Natural killer cell (primary cell): Measurements from ENCODE around the gene POLR3A. TPM values are rescaled to one million over a fixed set of nuclear protein-coding genes. Genes with fewer than 3 reads are reported as not detected.

Source experiments
- ATAC-seq, 3 donors: fragments of 150-1000 bp in 2 of 3; fragments of 200-7000 bp in 1 of 3; cut with Tn5 transposase; 1 replicate in 1 of 3; 2 replicates in 2 of 3; pipeline ENCODE4 v1.10.0; 2021; ENCODE audit warnings: mild to moderate bottlenecking in 2 of 3, moderate library complexity in 2 of 3
- DNase-seq, 2 donors: peaks; one replicate each; pipeline versions ENCODE4 v3.0.0 to v3.0.0-alpha.2; 2013 to 2021; ENCODE audit warnings: mixed read lengths in 1 of 2
- H3K27ac ChIP-seq: one replicate; pipeline ENCODE4 v1.5.1; 2013; ENCODE audit warnings: mild to moderate bottlenecking, low read length
- H3K27me3 ChIP-seq: one replicate; pipeline ENCODE4 v1.6.1; 2013; ENCODE audit warnings: low read length; ENCODE audit not compliant: control insufficient read depth, insufficient read depth
- H3K36me3 ChIP-seq: one replicate; pipeline ENCODE4 v1.6.1; 2013; ENCODE audit warnings: low read length; ENCODE audit not compliant: control insufficient read depth, insufficient read depth
- H3K4me1 ChIP-seq: one replicate; pipeline ENCODE4 v1.6.1; 2013; ENCODE audit warnings: low read length; ENCODE audit not compliant: control insufficient read depth, insufficient read depth
- H3K4me3 ChIP-seq: one replicate; pipeline ENCODE4 v1.5.1; 2013; ENCODE audit warnings: low read length
- H3K9me3 ChIP-seq: one replicate; pipeline ENCODE4 v1.6.1; 2013; ENCODE audit warnings: low read length; ENCODE audit not compliant: control insufficient read depth, insufficient read depth
- H3K27ac Mint-ChIP-seq, 2 donors: one replicate each; pipeline ENCODE4 v1.8.0; 2022; ENCODE audit warnings: mild to moderate bottlenecking in 2 of 2, mixed read lengths in 2 of 2, moderate library complexity in 1 of 2
- H3K27me3 Mint-ChIP-seq, 2 donors: one replicate each; pipeline ENCODE4 v1.8.0; 2022; ENCODE audit warnings: low read depth in 2 of 2, mixed read lengths in 2 of 2
- H3K36me3 Mint-ChIP-seq: one replicate; pipeline ENCODE4 v1.8.0; 2022; ENCODE audit warnings: mixed read lengths
- H3K4me1 Mint-ChIP-seq, 2 donors: one replicate each; pipeline ENCODE4 v1.8.0; 2022; ENCODE audit warnings: mixed read lengths in 2 of 2
- H3K4me3 Mint-ChIP-seq: one replicate; pipeline ENCODE4 v1.8.0; 2022; ENCODE audit warnings: mild to moderate bottlenecking, moderate library complexity, mixed read lengths
- H3K9me3 Mint-ChIP-seq, 2 donors: one replicate each; pipeline ENCODE4 v1.8.0; 2022; ENCODE audit warnings: mixed read lengths in 2 of 2
- CTCF ChIP-seq: fragments of 200-600 bp; IDR thresholded peaks from one replicate; pipeline ENCODE4 v1.8.0; 2022; ENCODE audit warnings: antibody characterized with exemption
- WGBS: methylation state at CpG from one replicate; pipeline ENCODE4 v1.1.7; 2013; ENCODE audit warnings: missing lambda C conversion rate; ENCODE audit not compliant: insufficient coverage; 5-methylcytosine and 5-hydroxymethylcytosine counted together
- intact Hi-C: fragments of 100-400 bp; cut with micrococcal nuclease; formaldehyde crosslinking; loops from one replicate; pipeline ENCODE4 v1.14.2; 2022
- total RNA-seq, 4 donors: library from RNA; stranded (reverse); fragments of 120-200 nt in 1 of 4; gene quantifications; one replicate each; pipeline versions ENCODE4 v1.2.3 to v1.2.4, GENCODE V29; 2013 to 2022

Gene POLR3A
- total RNA-seq, 3 donors from 2014 or later (not counting 1 experiment from before 2014, with no cell fraction given) = 15.6 to 21.0 (median 17.9) TPM

DNA sequence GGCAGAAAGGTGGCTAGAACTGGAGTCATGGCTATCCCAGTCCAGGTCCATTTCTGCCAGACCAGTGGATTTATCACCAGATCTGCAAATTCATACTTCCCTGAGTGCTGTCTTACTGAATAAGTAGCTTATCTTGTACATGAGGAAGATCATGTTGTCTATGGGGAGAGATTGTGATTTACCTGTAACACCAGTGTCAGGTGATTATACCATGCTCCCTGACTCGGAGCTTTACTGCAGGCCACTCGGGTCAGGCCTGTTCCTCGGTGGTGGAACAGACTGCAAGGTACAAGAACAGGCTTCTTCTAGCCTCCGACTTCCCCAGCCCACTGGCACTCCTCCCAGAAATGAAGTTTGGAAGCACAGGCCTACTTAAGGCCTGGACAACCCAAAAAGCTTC lies 60.2 kb downstream of the POLR3A start:
- Histone ChIP-seq H3K4me1 (peaks cover 6% of the 10 kb centered on the region), H3K27ac (no peak overlapping the region), H3K9me3 (no peaks in the 10 kb centered on the region), H3K4me3 (no peak overlapping the region), H3K27me3 (no peaks in the 10 kb centered on the region), H3K36me3 (no peaks in the 10 kb centered on the region)
- Mint-ChIP-seq H3K27ac (no peak overlapping the region), H3K36me3 (no peaks in the 10 kb centered on the region), H3K27me3 (peaks cover 0 to 6% of the 10 kb centered on the region in 2 donors), H3K4me1 (peaks cover 6 to 8% of the 10 kb centered on the region in 2 donors), H3K9me3 (no peaks in the 10 kb centered on the region), H3K4me3 (no peak overlapping the region)
- intact Hi-C loops = no loop called here
- DNase-seq (no peak), ATAC-seq (no peak)
- WGBS = 91% methylated on average over 4 of the region's 4 CpGs
- no peak for TF ChIP-seq CTCF

DNA sequence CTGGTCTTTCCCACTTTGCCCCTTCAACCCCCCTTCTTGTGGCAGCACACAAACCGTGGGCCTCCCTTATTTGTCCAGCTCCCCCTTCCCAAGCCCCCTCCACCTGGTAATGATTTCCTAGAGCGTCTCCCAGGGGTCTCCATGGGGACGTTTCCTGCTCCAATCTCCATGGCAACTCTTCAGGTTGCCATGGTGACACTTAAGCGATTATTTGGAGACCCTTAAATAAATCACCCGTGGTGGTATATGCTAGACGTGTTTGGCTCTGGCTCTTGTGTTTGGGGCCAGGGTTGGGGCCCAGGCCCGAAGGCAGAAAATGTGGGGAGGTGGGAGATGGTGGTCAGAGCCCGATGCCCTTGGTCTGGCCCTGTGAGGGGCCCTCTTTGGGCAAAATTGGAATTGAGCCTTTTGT lies 61.7 kb downstream of the POLR3A start:
- DNase-seq (no peak), ATAC-seq (no peak)
- H3K9me3 ChIP-seq = no peaks in the 10 kb centered on the region
- Mint-ChIP-seq H3K9me3 (no peaks in the 10 kb centered on the region), H3K4me3 (no peak overlapping the region), H3K36me3 (no peaks in the 10 kb centered on the region), H3K4me1 (peaks cover 6 to 8% of the 10 kb centered on the region in 2 donors), H3K27me3 (peaks cover 0 to 6% of the 10 kb centered on the region in 2 donors), H3K27ac (no peak overlapping the region)
- WGBS = 68% methylated on average over 8 of the region's 8 CpGs
- H3K36me3 ChIP-seq = no peaks in the 10 kb centered on the region
- H3K4me1 ChIP-seq = peaks cover 6% of the 10 kb centered on the region
- no peak overlapping the region for H3K4me3 ChIP-seq
- no peak for TF ChIP-seq CTCF
- H3K27me3 ChIP-seq = no peaks in the 10 kb centered on the region
- no peak overlapping the region for H3K27ac ChIP-seq
- intact Hi-C loops = no loop called here

GRCh38 chr10:77965294-77965693 lies 64.0 kb downstream of the POLR3A start:
- Histone ChIP-seq H3K4me1 (no peaks in the 10 kb centered on the region), H3K4me3 (no peak overlapping the region), H3K36me3 (no peaks in the 10 kb centered on the region), H3K27me3 (no peaks in the 10 kb centered on the region), H3K27ac (no peak overlapping the region), H3K9me3 (no peaks in the 10 kb centered on the region)
- DNase-seq = no peak
- intact Hi-C loops = no loop called here
- TF ChIP-seq CTCF = no peak
- H3K9me3 Mint-ChIP-seq = no peaks in the 10 kb centered on the region
- H3K4me1 Mint-ChIP-seq = no peaks in the 10 kb centered on the region
- 80% methylated on average over 5 of the region's 5 CpGs for WGBS
- H3K36me3 Mint-ChIP-seq = no peaks in the 10 kb centered on the region
- H3K27ac Mint-ChIP-seq = no peak overlapping the region
- no peak for ATAC-seq
- no peak overlapping the region for H3K4me3 Mint-ChIP-seq
- peaks cover 0 to 6% of the 10 kb centered on the region in 2 donors for H3K27me3 Mint-ChIP-seq

- Mint-ChIP-seq H3K27ac (no peak overlapping the region), H3K4me3 (no peak overlapping the region), H3K36me3 (no peaks in the 10 kb centered on the region), H3K27me3 (peaks cover 0 to 6% of the 10 kb centered on the region in 2 donors), H3K9me3 (no peaks in the 10 kb centered on the region), H3K4me1 (no peaks in the 10 kb centered on the region)
- no peaks in the 10 kb centered on the region for H3K4me1 ChIP-seq
- no peak overlapping the region for H3K4me3 ChIP-seq
- ATAC-seq = no peak
- no peaks in the 10 kb centered on the region for H3K27me3 ChIP-seq
- H3K27ac ChIP-seq = no peak overlapping the region
- no peak for TF ChIP-seq CTCF
- intact Hi-C loops = no loop called here
- 86% methylated on average over 1 of the region's 1 CpG for WGBS
- H3K9me3 ChIP-seq = no peaks in the 10 kb centered on the region
- no peaks in the 10 kb centered on the region for H3K36me3 ChIP-seq
- no peak for DNase-seq
These were observed 64.5 kb downstream of the POLR3A start for GRCh38 chr10:77964811-77965210.
